Right ventricle myocardium superior (tissue), 1 donor: Measurements from ENCODE around the gene TRPM3. TPM values are rescaled to one million over a fixed set of nuclear protein-coding genes. Genes with fewer than 3 reads are reported as not detected.

Experiments
- ATAC-seq: fragments of 200-7000 bp; cut with Tn5 transposase; one replicate; pipeline ENCODE4 v1.9.1; 2020; ENCODE audit warnings: mild to moderate bottlenecking; ENCODE audit not compliant: poor library complexity
- DNase-seq: peaks from one replicate; pipeline ENCODE4 v3.0.0-alpha.2; 2020
- intact Hi-C: fragments of 100-400 bp; cut with DNase I; formaldehyde crosslinking; loops from one replicate; pipeline ENCODE4 v1.11.2; 2022
- total RNA-seq: library from RNA; stranded (reverse); fragmentation: NEBNext Ultra II Directional; extraction: Animal tissue kit (Norgen Biotek cat#: 25700); gene quantifications from one replicate; pipeline ENCODE4 v1.2.1, GENCODE V29; 2021
- donor health status: DM: no; HTN: yes; CAD: no; lungs with severe emphysema.

The TRPM3 gene
- total RNA-seq, 1 donor from 2014 or later = 0.16 TPM

GRCh38 chr9:70873506-70873905 lies 247.9 kb downstream of the TRPM3 start:
- DNase-seq (no peak), ATAC-seq (no peak)
- intact Hi-C loops = no loop called here

- ATAC-seq = peak; percentile 49
- intact Hi-C loops = no loop called here
- no peak for DNase-seq
Observed at GRCh38 chr9:70868661-70869652, 252.5 kb downstream of the TRPM3 start.

GRCh38 chr9:70868041-70868440 lies 253.4 kb downstream of the TRPM3 start:
- DNase-seq = no peak
- intact Hi-C loops = no loop called here
- ATAC-seq = no peak

- DNase-seq (no peak), ATAC-seq (no peak)
- intact Hi-C loops = no loop called here
Observed at GRCh38 chr9:70865471-70865870, 255.9 kb downstream of the TRPM3 start.

GRCh38 chr9:70861797-70862196 lies 259.6 kb downstream of the TRPM3 start:
- intact Hi-C loops = no loop called here
- ATAC-seq (no peak), DNase-seq (no peak)

GRCh38 chr9:70861376-70861775 lies 260.0 kb downstream of the TRPM3 start:
- no peak for DNase-seq
- intact Hi-C loops = no loop called here
- ATAC-seq = no peak

- intact Hi-C loops = no loop called here
- ATAC-seq = no peak
- DNase-seq = no peak
Observed at GRCh38 chr9:70859694-70860093, 261.7 kb downstream of the TRPM3 start.

- DNase-seq (no peak), ATAC-seq (no peak)
- intact Hi-C loops = no loop called here
Observed at GRCh38 chr9:70856411-70856810, 265.0 kb downstream of the TRPM3 start.

- ATAC-seq = no peak
- no peak for DNase-seq
- intact Hi-C loops = no loop called here
Observed at GRCh38 chr9:70852711-70853240, 268.6 kb downstream of the TRPM3 start.

GRCh38 chr9:70840266-70840665 lies 281.2 kb downstream of the TRPM3 start:
- ATAC-seq = no peak
- DNase-seq = no peak
- intact Hi-C loops = no loop called here

GRCh38 chr9:70835323-70835722 lies 286.1 kb downstream of the TRPM3 start:
- intact Hi-C loops = no loop called here
- DNase-seq (no peak), ATAC-seq (no peak)

- intact Hi-C loops = no loop called here
- DNase-seq (no peak), ATAC-seq (no peak)
Observed at GRCh38 chr9:70832492-70832891, 288.9 kb downstream of the TRPM3 start.

- DNase-seq (no peak), ATAC-seq (no peak)
- intact Hi-C loops = no loop called here
Observed at GRCh38 chr9:70830618-70831017, 290.8 kb downstream of the TRPM3 start.

- ATAC-seq = no peak
- DNase-seq = no peak
- intact Hi-C loops = no loop called here
Observed at GRCh38 chr9:70829591-70830265, 291.7 kb downstream of the TRPM3 start.

- no peak for DNase-seq
- intact Hi-C loops = no loop called here
- ATAC-seq = no peak
Observed at GRCh38 chr9:70826562-70826961, 294.9 kb downstream of the TRPM3 start.

- intact Hi-C loops = no loop called here
- DNase-seq = no peak
- no peak for ATAC-seq
Observed at GRCh38 chr9:70823284-70823683, 298.1 kb downstream of the TRPM3 start.

GRCh38 chr9:70817311-70817710 lies 304.1 kb downstream of the TRPM3 start:
- no peak for ATAC-seq
- intact Hi-C loops = no loop called here
- DNase-seq = no peak

- DNase-seq = no peak
Observed at GRCh38 chr9:70816891-70817290, 304.5 kb downstream of the TRPM3 start.

GRCh38 chr9:70816316-70816715 lies 305.1 kb downstream of the TRPM3 start:
- DNase-seq = no peak
- ATAC-seq = no peak
- intact Hi-C loops = no loop called here

More at GRCh38 chr9:70816891-70817290, 304.5 kb downstream of the TRPM3 start:
- intact Hi-C loops = no loop called here
- no peak for ATAC-seq

GRCh38 chr9:70814597-70814996 lies 306.8 kb downstream of the TRPM3 start:
- intact Hi-C loops = no loop called here
- DNase-seq (no peak), ATAC-seq (no peak)
